ENCODE measurements around the gene EPG5. TPM values are rescaled to one million over a fixed set of nuclear protein-coding genes. Genes with fewer than 3 reads are reported as not detected.

EPG5 gene
- total RNA-seq, 1 experiment from 2014 or later = 16.1 TPM

DNA sequence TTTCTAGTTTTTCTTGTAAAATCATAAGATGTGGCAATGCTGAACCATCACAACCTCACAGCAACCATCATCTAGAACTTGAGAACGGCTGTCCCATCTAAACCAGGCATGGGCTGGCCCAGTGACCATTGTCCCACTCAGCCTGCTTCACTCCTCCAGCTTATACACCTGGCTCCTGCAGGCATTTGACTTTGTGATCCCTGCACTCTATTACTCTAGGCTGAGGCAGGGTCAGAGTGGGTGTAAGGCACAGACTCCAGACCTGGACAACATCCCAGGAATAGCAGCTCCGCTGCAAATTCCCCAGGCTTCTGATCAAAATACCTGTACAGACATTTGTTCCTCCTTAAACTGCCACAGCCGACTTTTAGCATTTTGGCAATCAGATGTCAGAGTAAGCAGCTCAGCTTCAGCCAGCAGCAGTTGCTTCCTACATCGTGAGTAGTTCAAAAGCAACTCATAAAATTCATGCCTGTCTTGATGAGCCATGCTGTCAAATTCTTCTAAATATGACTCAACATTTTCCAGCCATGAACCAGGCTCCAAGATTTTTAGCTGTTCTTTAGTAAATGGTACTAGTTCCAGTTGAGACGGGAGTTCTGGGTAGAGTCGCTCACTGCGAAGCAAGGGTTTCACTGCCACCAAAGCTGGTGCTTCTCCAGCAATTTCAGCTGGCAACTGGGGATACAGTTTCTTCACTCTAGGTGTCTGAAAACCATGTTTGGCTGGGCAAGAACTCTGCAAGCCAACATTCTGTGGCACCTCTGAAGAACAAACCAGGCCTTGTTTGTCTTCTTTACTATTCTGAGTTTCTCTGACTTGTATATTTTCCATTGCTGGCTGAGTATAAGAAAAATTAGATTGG, 12.8 kb downstream of the EPG5 start:
- H3K56ac ChIP-seq (ENCODE audit: insufficient read length, low read depth, low read length) = no peak overlapping the region
- H3K9ac ChIP-seq (ENCODE audit: extremely low read depth, insufficient read length, low read length) = no peak overlapping the region

More for the DNA sequence above, 12.8 kb downstream of the EPG5 start:
- Histone ChIP-seq H3K18ac (ENCODE audit: insufficient read length, low read depth, low read length) (no peak overlapping the region), H4K8ac (replicated peaks; ENCODE audit: insufficient read length, low read depth, low read length) (no peak overlapping the region), H3T11ph (ENCODE audit: low read length) (no peak overlapping the region), H3K4me1 (ENCODE audit: insufficient read depth, low read length) (no peaks in the 10 kb centered on the region), H3K9me3 (ENCODE audit: control insufficient read depth, low read depth, low read length) (no peaks in the 10 kb centered on the region), H2BK12ac (ENCODE audit: insufficient read length, low read depth, low read length) (no peak overlapping the region), H4K5ac (ENCODE audit: insufficient read length, low read depth, low read length) (no peak overlapping the region), H2BK15ac (ENCODE audit: low read depth, low read length) (no peak overlapping the region), H4K20me1 (ENCODE audit: control insufficient read depth, insufficient read depth, insufficient read length) (no peaks in the 10 kb centered on the region), H3K23ac (ENCODE audit: insufficient read length, low read depth, low read length) (no peak overlapping the region), H2BK20ac (ENCODE audit: low read depth, low read length, poor library complexity, severe bottlenecking) (no peak overlapping the region), H3K27ac (ENCODE audit: insufficient read length, low read depth, low read length) (no peak overlapping the region), H3K23me2 (ENCODE audit: insufficient read length, low read depth, low read length, poor library complexity, severe bottlenecking) (no peaks in the 10 kb centered on the region), H2BK5ac (ENCODE audit: insufficient read length, low read length) (no peak overlapping the region), H3K4ac (ENCODE audit: low read depth, low read length) (no peak overlapping the region), H3K79me1 (ENCODE audit: insufficient read depth, low read depth, low read length, poor library complexity, severe bottlenecking) (no peaks in the 10 kb centered on the region), H3K4me2 (ENCODE audit: insufficient read depth, insufficient read length, low read length) (no peak overlapping the region), H2AK5ac (ENCODE audit: insufficient read length, low read length) (no peak overlapping the region), H2BK120ac (ENCODE audit: low read depth, low read length, poor library complexity, severe bottlenecking) (no peak overlapping the region), H2AFZ (ENCODE audit: low read length) (no peak overlapping the region), H3K79me2 (ENCODE audit: insufficient read depth, low read length) (no peaks in the 10 kb centered on the region), H4K91ac (ENCODE audit: insufficient read length, low read depth, low read length) (no peak overlapping the region), H3K27me3 (ENCODE audit: insufficient read depth, low read length) (no peaks in the 10 kb centered on the region), H3K14ac (ENCODE audit: insufficient read depth, low read length) (no peak overlapping the region)
- no peaks in the 10 kb centered on the region for H3K9me3 Mint-ChIP-seq
- H3K27ac Mint-ChIP-seq = no peak overlapping the region
- H3K36me3 Mint-ChIP-seq (ENCODE audit: insufficient read depth in 1 of 3, low read depth in 3 of 3) = peaks cover 6 to 39% (median 39%) of the 10 kb centered on the region in 3 experiments; a peak in 5 of 7 replicates
- TF ChIP-seq, protein P1, sequence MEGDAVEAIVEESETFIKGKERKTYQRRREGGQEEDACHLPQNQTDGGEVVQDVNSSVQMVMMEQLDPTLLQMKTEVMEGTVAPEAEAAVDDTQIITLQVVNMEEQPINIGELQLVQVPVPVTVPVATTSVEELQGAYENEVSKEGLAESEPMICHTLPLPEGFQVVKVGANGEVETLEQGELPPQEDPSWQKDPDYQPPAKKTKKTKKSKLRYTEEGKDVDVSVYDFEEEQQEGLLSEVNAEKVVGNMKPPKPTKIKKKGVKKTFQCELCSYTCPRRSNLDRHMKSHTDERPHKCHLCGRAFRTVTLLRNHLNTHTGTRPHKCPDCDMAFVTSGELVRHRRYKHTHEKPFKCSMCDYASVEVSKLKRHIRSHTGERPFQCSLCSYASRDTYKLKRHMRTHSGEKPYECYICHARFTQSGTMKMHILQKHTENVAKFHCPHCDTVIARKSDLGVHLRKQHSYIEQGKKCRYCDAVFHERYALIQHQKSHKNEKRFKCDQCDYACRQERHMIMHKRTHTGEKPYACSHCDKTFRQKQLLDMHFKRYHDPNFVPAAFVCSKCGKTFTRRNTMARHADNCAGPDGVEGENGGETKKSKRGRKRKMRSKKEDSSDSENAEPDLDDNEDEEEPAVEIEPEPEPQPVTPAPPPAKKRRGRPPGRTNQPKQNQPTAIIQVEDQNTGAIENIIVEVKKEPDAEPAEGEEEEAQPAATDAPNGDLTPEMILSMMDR (conservative IDR thresholded peaks at IDR 0.05) = no peak
- no peak overlapping the region for H3K4me3 Mint-ChIP-seq
- no peak for DNase-seq
- no peaks in the 10 kb centered on the region for H3K27me3 Mint-ChIP-seq (ENCODE audit: low read depth)
- WGBS (ENCODE audit: extremely low coverage, insufficient read length, low lambda C conversion rate) = no CpG with 5 or more reads among the region's 7 CpGs
- H3K4me1 Mint-ChIP-seq = no peaks in the 10 kb centered on the region
